HG03565 (cell line): ENCODE results near the gene HAND1.
A peak's percentile ranks its signal among the peaks of the same experiment; 100 is the strongest.

ENCODE experiments used
- ATAC-seq: cut with Tn5 transposase; IDR thresholded peaks from one replicate; pipeline ENCODE4 v1.9.1; 2021; ENCODE audit warnings: mild to moderate bottlenecking, moderate library complexity; ENCODE audit not compliant: unreplicated experiment

The HAND1 gene

GRCh38 chr5:154479944-154480750 lies 2.1 kb upstream of the HAND1 start:
- ATAC-seq, result no peak

- no peak for ATAC-seq
Observed at GRCh38 chr5:154479160-154479943, 1.3 kb upstream of the HAND1 start.

GRCh38 chr5:154478752-154479159 lies 729 bp upstream of the HAND1 start:
- no peak for ATAC-seq

- no peak for ATAC-seq
Observed at GRCh38 chr5:154477382-154478223, 424 bp downstream of the HAND1 start.

- no peak for ATAC-seq
Observed at GRCh38 chr5:154476354-154477205, 1.4 kb downstream of the HAND1 start.

- ATAC-seq, result no peak
Observed at GRCh38 chr5:154475591-154476353, 2.3 kb downstream of the HAND1 start.

GRCh38 chr5:154474396-154475334 lies 3.4 kb downstream of the HAND1 start:
- ATAC-seq, result no peak

GRCh38 chr5:154473581-154474283 lies 4.3 kb downstream of the HAND1 start:
- no peak for ATAC-seq

GRCh38 chr5:154472871-154473580 lies 5.0 kb downstream of the HAND1 start:
- no peak for ATAC-seq

- ATAC-seq, result no peak
Observed at GRCh38 chr5:154470947-154471870, 6.8 kb downstream of the HAND1 start.

- no peak for ATAC-seq
Observed at GRCh38 chr5:154470137-154470536, 7.9 kb downstream of the HAND1 start.

- peak; percentile 88 for ATAC-seq
Observed at GRCh38 chr5:154467655-154468354, 10.2 kb downstream of the HAND1 start.

- no peak for ATAC-seq
Observed at GRCh38 chr5:154466671-154467070, 11.4 kb downstream of the HAND1 start.

- ATAC-seq, result no peak
Observed at GRCh38 chr5:154466147-154466546, 11.9 kb downstream of the HAND1 start.

- ATAC-seq, result no peak
Observed at GRCh38 chr5:154465169-154465568, 12.9 kb downstream of the HAND1 start.

GRCh38 chr5:154464438-154464837 lies 13.6 kb downstream of the HAND1 start:
- ATAC-seq, result no peak
